Activated T-helper 17 cell treated with anti-CD3 and anti-CD28 coated beads, Interleukin-2, amount 50 U/mL, for 72 hours (primary cell): ENCODE measurements around the gene SKI. TPM values are rescaled to one million over a fixed set of nuclear protein-coding genes. Genes with fewer than 3 reads are reported as not detected.
"Not testable (repeated sequence)": the region's sequence is repeated elsewhere in the genome, so short reads cannot be mapped to it uniquely, and the experiment has no call there.

ENCODE experiments used
- ATAC-seq: fragments of 150-1000 bp; cut with Tn5 transposase; replicated peaks from 2 replicates; pipeline ENCODE4 v1.10.0; 2021; ENCODE audit warnings: mild to moderate bottlenecking, moderate library complexity
- H3K27ac Mint-ChIP-seq: one replicate; pipeline ENCODE4 v1.8.0; 2022; ENCODE audit warnings: mixed read lengths
- H3K27me3 Mint-ChIP-seq: one replicate; pipeline ENCODE4 v1.8.0; 2022; ENCODE audit warnings: mixed read lengths
- H3K36me3 Mint-ChIP-seq: one replicate; pipeline ENCODE4 v1.8.0; 2022; ENCODE audit warnings: low read depth, mild to moderate bottlenecking, mixed read lengths
- H3K4me1 Mint-ChIP-seq: one replicate; pipeline ENCODE4 v1.8.0; 2022; ENCODE audit warnings: mixed read lengths
- H3K4me3 Mint-ChIP-seq: one replicate; pipeline ENCODE4 v1.8.0; 2022; ENCODE audit warnings: mild to moderate bottlenecking, mixed read lengths
- H3K9me3 Mint-ChIP-seq: one replicate; pipeline ENCODE4 v1.8.0; 2022; ENCODE audit warnings: mixed read lengths
- total RNA-seq, 2 donors: library from RNA; stranded (reverse); gene quantifications; one replicate each; pipeline ENCODE4 v1.2.3, GENCODE V29; 2022

SKI gene
- total RNA-seq, 2 donors from 2014 or later, result 39.5 to 52.1 TPM

- Mint-ChIP-seq H3K4me3 (peak overlapping the region; percentile 23), H3K36me3 (peaks cover 21% of the 10 kb centered on the region), H3K4me1 (peaks cover 44% of the 10 kb centered on the region), H3K9me3 (no peaks in the 10 kb centered on the region), H3K27me3 (no peaks in the 10 kb centered on the region), H3K27ac (peak overlapping the region; percentile 81)
- no peak for ATAC-seq
Observed at GRCh38 chr1:2294033-2294724, 66.1 kb downstream of the SKI start.

GRCh38 chr1:2294725-2295078 is 66.6 kb downstream of the SKI start:
- ATAC-seq, result no peak
- Mint-ChIP-seq H3K36me3 (peaks cover 21% of the 10 kb centered on the region), H3K9me3 (no peaks in the 10 kb centered on the region), H3K4me1 (peaks cover 44% of the 10 kb centered on the region), H3K27ac (peak overlapping the region; percentile 63), H3K27me3 (no peaks in the 10 kb centered on the region), H3K4me3 (no peak overlapping the region)

GRCh38 chr1:2295526-2295925 is 67.4 kb downstream of the SKI start:
- H3K4me1 Mint-ChIP-seq, result peaks cover 35% of the 10 kb centered on the region
- no peaks in the 10 kb centered on the region for H3K27me3 Mint-ChIP-seq
- H3K27ac Mint-ChIP-seq, result peak overlapping the region; percentile 63
- H3K36me3 Mint-ChIP-seq, result peaks cover 21% of the 10 kb centered on the region
- H3K9me3 Mint-ChIP-seq, result no peaks in the 10 kb centered on the region
- H3K4me3 Mint-ChIP-seq, result peak overlapping the region; percentile 34
- ATAC-seq, result no peak

- not testable (repeated sequence) for H3K9me3 Mint-ChIP-seq, ATAC-seq, H3K27me3 Mint-ChIP-seq
- H3K27ac Mint-ChIP-seq, result peak overlapping the region; percentile 63
- H3K4me3 Mint-ChIP-seq, result peak overlapping the region; percentile 34
- peaks cover 28% of the 10 kb centered on the region for H3K4me1 Mint-ChIP-seq
- H3K36me3 Mint-ChIP-seq, result peaks cover 14% of the 10 kb centered on the region
Observed at GRCh38 chr1:2296211-2296610, 68.1 kb downstream of the SKI start.

GRCh38 chr1:2296614-2297013 is 68.5 kb downstream of the SKI start:
- peaks cover 27% of the 10 kb centered on the region for H3K4me1 Mint-ChIP-seq
- peak overlapping the region; percentile 34 for H3K4me3 Mint-ChIP-seq
- peak overlapping the region; percentile 63 for H3K27ac Mint-ChIP-seq
- ATAC-seq, result no peak
- H3K9me3 Mint-ChIP-seq, result no peaks in the 10 kb centered on the region
- peaks cover 13% of the 10 kb centered on the region for H3K36me3 Mint-ChIP-seq
- no peaks in the 10 kb centered on the region for H3K27me3 Mint-ChIP-seq

GRCh38 chr1:2297246-2298011 is 69.3 kb downstream of the SKI start:
- H3K9me3 Mint-ChIP-seq, result no peaks in the 10 kb centered on the region
- H3K36me3 Mint-ChIP-seq, result peaks cover 13% of the 10 kb centered on the region
- no peaks in the 10 kb centered on the region for H3K27me3 Mint-ChIP-seq
- H3K4me3 Mint-ChIP-seq, result no peak overlapping the region
- ATAC-seq, result no peak
- H3K4me1 Mint-ChIP-seq, result peaks cover 27% of the 10 kb centered on the region
- no peak overlapping the region for H3K27ac Mint-ChIP-seq

- H3K4me1 Mint-ChIP-seq, result peaks cover 21% of the 10 kb centered on the region
- ATAC-seq, result no peak
- H3K27ac Mint-ChIP-seq, result peak overlapping the region; percentile 84
- H3K36me3 Mint-ChIP-seq, result peaks cover 25% of the 10 kb centered on the region
- H3K9me3 Mint-ChIP-seq, result no peaks in the 10 kb centered on the region
- no peaks in the 10 kb centered on the region for H3K27me3 Mint-ChIP-seq
- H3K4me3 Mint-ChIP-seq, result peak overlapping the region; percentile 83
Observed at GRCh38 chr1:2298685-2299084, 70.6 kb downstream of the SKI start.

GRCh38 chr1:2299131-2299627 is 71.1 kb downstream of the SKI start:
- no peak for ATAC-seq
- no peaks in the 10 kb centered on the region for H3K27me3 Mint-ChIP-seq
- H3K9me3 Mint-ChIP-seq, result no peaks in the 10 kb centered on the region
- H3K27ac Mint-ChIP-seq, result peak overlapping the region; percentile 93
- H3K36me3 Mint-ChIP-seq, result peaks cover 29% of the 10 kb centered on the region
- H3K4me3 Mint-ChIP-seq, result peak overlapping the region; percentile 83
- peaks cover 17% of the 10 kb centered on the region for H3K4me1 Mint-ChIP-seq

- peak; percentile 90 for ATAC-seq
- peak overlapping the region; percentile 83 for H3K4me3 Mint-ChIP-seq
- no peaks in the 10 kb centered on the region for H3K27me3 Mint-ChIP-seq
- H3K27ac Mint-ChIP-seq, result peak overlapping the region; percentile 93
- peaks cover 34% of the 10 kb centered on the region for H3K36me3 Mint-ChIP-seq
- H3K9me3 Mint-ChIP-seq, result no peaks in the 10 kb centered on the region
- peaks cover 17% of the 10 kb centered on the region for H3K4me1 Mint-ChIP-seq
Observed at GRCh38 chr1:2300004-2300771, 72.1 kb downstream of the SKI start.

GRCh38 chr1:2300851-2301606 is 72.9 kb downstream of the SKI start:
- ATAC-seq, result peak; percentile 72
- Mint-ChIP-seq H3K4me1 (peaks cover 11% of the 10 kb centered on the region), H3K27ac (peak overlapping the region; percentile 93)

GRCh38 chr1:2301607-2302291 is 73.6 kb downstream of the SKI start:
- Mint-ChIP-seq H3K27me3 (no peaks in the 10 kb centered on the region), H3K4me3 (peak overlapping the region; percentile 83), H3K27ac (peak overlapping the region; percentile 93), H3K4me1 (peaks cover 5% of the 10 kb centered on the region), H3K9me3 (no peaks in the 10 kb centered on the region), H3K36me3 (peaks cover 40% of the 10 kb centered on the region)
- ATAC-seq, result no peak

More at GRCh38 chr1:2300851-2301606, 72.9 kb downstream of the SKI start:
- H3K27me3 Mint-ChIP-seq, result no peaks in the 10 kb centered on the region
- H3K36me3 Mint-ChIP-seq, result peaks cover 43% of the 10 kb centered on the region
- no peaks in the 10 kb centered on the region for H3K9me3 Mint-ChIP-seq
- peak overlapping the region; percentile 83 for H3K4me3 Mint-ChIP-seq

GRCh38 chr1:2302292-2302925 is 74.3 kb downstream of the SKI start:
- Mint-ChIP-seq H3K27me3 (no peaks in the 10 kb centered on the region), H3K4me1 (peaks cover 5% of the 10 kb centered on the region), H3K4me3 (peak overlapping the region; percentile 83), H3K36me3 (peaks cover 45% of the 10 kb centered on the region), H3K27ac (no peak overlapping the region), H3K9me3 (no peaks in the 10 kb centered on the region)
- ATAC-seq, result no peak
